Fibroblast of skin of abdomen (primary cell): ENCODE results near the gene TSEN34.
"Not testable (repeated sequence)": the region's sequence is repeated elsewhere in the genome, so short reads cannot be mapped to it uniquely, and the experiment has no call there.

Source experiments
- DNase-seq: peaks from one replicate; pipeline ENCODE4 v3.0.0-alpha.2; 2013

TSEN34 gene

DNA sequence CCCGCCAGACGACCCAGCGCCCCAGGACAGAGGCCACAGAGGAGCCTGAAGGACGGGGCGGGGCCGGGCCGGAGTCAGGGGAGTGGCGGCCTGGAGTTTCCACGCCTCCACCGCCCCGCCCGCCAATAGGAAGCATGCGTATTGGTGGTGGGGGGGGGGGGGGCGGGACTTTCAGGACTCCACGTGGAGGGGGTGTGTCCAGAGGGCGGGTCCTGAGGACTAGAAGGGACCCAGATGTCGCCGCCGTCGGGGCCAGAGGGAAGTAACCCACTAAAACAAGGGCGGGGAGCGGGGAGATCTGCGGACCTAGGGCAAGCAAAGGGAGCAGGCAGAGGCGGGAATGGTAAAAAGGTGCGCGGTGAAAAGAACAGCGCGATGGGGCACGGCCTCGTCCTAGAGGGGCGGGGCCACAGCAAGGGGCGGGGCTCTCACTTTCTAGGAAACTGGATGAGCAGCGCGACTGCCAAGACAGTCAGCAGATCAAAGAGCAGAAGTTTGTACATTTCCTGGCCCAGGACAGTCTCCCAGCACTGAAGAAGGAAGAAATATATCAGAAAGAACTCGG, 28.8 kb upstream of the TSEN34 start:
- DNase-seq, result peak; percentile 61

DNA sequence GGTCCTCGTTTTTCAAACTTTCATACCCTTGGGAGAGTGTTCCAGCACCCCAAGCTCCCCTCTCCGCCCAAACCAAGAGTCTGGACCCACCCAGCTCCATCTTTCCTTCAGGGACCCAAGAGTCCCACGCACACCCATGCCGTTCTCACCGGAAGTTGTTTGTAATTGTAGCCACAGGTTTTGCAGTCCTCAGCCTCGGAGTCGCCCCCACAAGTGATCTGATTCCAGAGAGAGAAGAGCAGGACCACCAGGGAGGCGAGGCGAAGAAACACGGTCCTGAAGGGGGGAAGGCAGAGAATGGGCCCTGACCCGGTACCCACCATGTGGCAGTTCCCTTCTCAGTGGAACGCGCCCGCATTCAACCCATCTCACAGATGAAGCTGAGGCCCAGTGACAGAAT, 28.2 kb upstream of the TSEN34 start:
- DNase-seq, result no peak

DNA sequence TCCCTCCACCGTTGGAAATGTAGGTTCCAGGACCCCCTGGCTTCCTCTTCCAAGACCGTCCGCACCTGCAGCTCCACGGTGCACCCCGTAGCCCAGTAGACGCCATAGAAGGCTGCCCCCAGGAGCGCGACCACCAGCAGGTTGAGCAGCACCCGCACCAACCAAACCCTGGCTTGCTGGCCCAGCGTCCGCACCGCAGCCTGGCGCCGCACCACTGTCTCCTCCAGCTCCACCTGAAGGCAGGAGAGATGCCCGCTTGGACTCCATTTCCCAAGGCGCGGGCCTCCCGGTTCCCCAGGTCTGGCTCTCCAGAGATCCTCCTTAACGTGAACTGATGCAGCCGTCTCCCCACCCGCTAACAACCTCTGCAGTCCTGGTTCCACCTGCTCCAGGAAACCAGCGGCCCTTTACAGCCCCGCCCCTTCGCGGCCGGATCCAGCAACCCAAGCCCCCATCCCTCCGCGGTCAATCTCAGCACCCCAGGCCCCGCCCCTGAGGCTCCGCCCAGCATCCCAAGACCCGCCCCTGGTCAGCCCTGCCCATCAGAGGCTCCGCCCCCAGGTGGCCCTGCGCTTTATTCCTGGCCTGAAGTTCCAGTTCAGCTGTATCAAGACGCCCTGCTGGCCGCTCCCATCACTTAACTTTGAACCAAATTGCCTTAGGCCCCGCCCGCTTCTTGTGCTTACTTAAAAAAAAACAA, 26.6 kb upstream of the TSEN34 start:
- DNase-seq, result no peak

DNA sequence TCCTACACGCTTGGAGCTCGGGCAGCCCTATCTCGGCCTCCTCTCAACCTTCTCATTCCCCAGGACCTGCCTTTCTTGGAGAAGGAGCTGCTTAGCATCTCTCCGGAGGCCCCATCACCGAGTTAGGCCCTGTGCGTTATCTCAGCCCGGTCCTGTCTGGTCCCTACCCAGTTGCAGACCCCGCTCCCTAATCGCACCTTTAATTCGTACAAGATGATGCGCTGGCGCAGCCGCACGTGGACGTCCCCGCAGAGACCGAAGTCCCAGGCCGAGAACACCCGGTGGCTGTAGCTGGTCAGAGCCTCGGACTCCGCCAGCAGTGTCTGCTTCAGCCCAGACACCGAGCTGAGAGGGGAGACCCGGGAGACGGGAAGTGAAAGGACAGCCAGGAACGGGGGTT, 25.9 kb upstream of the TSEN34 start:
- no peak for DNase-seq

DNA sequence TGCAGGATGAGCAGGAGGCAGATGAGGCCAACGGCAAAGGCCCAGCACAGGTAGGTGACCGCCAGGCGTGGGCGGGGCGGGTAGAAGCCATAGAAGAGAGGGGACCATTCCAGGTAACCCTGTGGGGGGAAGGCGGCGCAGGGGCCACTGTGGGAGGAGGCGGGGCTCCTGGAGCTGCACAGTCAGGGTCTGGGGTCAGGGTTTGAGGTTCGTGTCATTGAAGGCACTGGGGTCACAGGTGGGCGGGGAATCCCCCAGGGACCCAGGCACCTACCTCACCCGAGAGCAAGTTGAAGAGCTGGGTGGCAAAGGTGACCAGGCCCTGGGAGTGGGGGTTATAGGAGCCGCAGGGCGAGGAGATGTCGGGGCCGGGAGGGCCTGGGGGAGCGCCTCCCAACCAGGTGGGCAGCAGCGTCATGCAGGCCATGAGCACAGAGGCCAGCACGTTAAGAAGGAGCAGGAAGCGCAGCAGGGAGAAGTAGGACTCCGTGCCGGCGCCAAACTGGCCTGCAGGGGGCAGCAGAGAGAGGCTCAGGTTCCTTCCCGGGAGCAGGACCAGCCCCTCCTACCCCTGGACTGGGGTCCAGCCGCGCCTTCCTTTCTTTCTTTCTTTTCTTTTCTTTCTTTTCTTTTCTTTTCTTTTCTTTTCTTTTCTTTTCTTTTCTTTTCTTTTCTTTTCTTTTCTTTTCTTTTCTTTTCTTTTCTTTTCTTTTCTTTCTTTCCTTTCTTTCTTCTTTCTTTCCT, 22.8 kb upstream of the TSEN34 start:
- peak; percentile 77 for DNase-seq

DNA sequence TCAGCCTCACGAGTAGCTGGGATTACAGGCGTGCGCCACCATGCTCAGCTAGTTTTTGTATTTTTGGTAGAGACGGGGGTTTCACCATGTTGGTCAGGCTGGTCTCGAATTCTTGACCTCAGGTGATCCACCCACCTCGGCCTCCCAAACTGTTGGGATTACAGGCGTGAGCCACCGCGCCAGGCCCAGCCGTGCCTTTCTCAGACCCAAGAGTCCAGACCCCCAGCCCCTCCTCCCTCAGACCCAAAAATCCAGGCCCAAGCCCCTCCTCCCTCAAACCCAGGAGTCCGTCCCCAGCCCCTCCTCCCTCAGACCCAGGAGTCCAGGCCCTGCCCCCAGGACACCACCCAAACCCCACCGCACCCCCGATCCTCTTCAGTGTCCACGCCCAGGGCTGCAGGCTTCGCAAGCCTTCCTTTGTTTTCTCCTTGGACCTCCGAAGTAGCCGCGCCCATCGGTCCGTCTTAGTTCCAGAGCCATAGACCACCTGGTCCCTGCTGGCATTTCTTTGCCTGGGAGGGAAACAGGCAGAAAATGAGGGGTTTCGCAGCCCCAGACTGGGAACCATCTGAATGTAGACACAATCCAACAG, 21.9 kb upstream of the TSEN34 start:
- DNase-seq, result no peak

DNA sequence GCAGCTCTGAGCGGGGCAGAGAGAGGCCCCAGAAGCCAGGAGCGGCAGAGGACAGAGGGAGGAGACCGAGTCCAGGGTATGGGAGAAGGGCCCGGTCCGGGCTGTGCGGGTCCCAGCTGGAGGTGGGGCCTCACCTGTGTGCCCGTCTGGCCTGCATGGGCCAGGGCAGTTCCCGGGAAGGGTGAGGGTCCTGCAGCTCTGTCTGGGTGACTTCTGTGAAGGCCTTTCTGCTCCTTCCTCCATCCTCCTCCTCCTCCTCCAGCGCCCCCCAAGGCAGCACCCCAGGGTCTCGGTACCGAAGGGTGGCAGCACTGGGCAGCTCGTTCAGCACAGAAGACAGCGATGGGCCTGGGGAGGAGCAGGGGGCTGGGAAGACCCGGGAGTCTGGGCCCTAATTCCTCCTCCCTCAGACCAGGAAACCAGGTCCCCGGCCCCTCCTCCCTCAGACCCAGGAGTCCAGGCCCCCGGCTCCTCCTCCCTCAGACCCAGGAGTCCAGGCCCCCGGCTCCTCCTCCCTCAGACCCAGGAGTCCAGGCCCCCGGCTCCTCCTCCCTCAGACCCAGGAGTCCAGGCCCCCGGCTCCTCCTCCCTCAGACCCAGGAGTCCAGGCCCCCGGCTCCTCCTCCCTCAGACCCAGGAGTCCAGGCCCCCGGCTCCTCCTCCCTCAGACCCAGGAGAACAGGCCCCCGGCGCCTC, 19.2 kb upstream of the TSEN34 start:
- not testable (repeated sequence) for DNase-seq

DNA sequence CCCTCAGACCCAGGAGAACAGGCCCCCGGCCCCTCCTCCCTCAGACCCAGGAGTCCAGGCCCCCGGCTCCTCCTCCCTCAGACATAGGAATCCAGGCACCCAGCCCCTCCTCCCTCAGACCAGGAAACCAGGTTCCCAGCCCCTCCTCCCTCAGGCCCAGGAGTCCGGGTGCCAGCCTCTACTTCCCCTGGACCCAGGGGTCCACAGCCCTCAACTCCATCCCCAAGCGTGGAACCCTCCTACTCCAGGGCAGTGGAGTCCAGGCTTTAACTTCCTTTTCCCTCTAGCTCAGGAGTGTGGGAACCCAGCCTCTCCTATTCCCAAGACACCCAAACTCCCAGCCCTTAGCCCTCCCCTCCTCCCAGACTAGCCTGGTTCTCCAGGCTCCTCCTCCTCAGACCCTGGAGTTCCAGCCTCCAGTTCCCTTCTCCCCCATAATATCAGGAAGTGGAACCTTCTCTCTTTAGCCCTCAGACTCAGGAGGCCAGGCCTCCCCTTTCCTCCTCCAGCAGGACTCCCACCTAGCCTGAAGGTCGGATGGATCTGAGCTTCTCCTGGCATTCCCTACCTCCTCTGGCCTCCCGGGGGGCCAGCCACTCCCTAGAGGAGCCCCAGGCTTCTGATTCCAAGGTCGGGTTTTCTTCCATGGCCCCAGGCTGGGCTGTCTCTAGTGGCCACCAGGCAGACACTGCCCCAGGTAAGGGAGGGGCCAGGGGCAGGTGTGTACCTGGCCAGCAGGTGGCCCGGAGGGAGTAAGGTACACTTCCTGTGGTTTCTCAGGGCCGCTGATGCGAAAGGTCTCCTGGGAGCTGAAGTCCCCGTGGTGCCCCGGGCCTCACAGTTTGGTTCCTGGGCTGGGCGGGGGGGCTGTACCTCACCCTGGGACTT, 18.4 kb upstream of the TSEN34 start, which contains the start of gene TMC4:
Gene TMC4 (minus strand): TSS at position 690 of the 888 bp plus-strand sequence. CDS start 43 bp downstream, at position 647.
- DNase-seq, result no peak

DNA sequence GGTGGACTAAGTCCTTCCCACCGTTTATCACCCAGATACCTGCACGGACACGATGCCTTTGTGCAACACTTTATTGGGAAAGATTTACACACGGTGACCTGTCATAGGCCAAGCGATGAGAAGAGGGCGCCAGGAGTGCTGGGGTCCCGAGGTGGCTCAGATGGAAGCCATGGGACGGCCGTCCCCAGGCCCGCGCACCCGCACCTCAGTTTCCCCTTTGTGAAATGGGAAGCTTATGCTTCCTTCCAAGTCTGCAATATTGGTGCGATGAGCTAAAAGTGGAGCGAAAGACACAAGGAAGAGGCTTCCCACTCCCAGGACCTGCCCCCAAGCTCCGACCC, 17.8 kb upstream of the TSEN34 start:
- no peak for DNase-seq

DNA sequence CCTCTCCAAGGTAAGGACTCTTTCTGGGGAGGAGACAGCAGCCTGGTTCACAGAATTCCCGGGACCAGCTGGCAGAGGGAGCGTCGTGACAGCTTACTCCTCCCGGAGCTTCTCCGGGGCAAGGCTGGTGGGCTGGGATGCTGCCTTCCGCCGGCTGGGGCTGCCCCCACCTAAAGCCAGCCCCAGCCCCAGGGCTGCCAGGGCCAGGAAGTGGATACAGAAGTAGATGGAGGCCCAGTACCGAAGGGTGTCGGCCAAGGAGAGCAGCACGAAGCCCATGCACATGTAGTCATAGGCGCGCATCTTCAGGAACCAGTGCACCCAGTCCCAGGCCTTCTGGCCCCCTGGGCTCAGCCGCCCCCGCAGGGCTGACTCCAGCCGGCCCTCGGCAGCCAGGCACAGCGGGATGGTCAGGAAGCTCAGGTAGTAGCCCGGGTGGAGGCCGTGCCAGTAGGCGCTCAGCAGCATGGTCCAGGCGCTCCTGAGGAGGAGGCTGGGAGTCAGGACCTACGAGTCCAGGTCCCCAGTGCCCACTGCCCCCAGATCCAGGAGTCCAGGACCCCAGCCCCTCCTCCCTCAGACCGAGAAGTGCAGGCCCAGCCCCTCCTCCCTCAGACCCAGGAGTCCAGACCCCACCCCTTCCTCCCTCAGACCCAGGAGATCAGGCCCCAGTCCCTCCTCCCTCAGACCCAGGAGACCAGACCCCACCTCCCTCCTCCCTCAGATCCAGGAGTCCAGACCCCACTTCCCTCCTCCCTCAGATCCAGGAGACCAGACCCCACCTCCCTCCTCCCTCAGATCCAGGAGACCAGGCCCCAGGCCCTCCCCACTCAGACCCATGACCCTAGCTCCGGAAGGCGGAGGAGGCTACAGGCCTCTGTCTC, 16.9 kb upstream of the TSEN34 start:
- DNase-seq, result no peak

DNA sequence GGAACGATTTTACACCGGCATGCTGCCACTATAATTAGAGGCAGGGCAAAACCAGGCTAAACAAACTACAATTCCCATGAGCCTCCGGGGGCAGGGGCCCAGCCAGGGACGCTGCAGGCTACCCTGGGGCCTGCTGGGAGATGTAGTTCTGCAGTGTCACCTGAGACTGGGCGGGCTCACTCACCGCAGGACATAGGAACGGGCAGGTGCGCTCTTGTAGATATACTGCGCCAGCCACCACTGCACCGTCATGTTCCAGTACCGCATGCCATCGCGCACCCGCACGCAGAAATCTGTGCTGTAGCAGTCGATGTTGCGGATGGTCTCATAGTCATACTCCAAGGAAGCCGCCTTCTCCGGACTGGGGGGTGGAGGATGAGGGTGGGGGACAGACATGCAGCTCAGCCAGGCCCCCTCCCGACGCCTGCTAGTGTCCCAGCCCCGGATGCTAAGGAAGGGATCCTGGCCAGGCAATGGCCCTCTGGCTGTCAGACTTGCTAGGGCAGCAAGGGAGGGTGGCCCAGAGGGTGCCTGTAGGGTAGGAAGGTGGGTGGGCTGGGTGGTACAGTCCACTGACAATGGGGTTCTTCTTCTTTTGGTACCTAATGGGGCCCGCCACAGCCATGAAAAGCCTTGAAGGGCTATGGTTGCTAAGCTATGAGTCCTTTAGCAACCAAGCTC, 12.4 kb upstream of the TSEN34 start:
- DNase-seq, result no peak

DNA sequence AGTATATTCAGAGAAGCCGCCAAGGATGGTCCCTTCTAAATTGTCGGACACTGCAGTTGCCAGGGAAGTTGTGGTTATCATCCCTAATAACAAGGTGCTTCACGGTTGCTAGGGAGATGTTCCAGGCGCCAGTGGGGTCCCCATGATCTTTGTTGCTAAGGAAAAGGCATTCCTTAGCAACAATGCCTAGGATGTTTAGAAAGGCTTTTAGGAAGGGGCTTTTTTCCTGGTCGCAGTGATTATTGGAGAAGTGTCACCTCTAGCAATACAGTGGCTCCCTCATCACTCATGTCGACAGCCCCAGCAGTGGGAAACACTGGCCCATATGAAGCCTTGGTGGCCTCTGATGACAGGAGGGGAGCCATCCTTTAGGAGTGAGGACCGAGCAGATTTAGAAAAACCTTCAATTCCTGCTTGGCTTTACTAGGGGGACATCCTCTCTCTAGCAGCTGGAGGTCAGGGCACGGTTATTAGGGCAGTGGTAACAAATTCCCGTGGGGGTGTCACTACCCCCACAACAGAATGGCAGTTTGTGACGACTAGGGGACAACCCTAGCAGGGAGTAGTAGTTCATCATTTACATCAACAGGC, 11.8 kb upstream of the TSEN34 start:
- no peak for DNase-seq

DNA sequence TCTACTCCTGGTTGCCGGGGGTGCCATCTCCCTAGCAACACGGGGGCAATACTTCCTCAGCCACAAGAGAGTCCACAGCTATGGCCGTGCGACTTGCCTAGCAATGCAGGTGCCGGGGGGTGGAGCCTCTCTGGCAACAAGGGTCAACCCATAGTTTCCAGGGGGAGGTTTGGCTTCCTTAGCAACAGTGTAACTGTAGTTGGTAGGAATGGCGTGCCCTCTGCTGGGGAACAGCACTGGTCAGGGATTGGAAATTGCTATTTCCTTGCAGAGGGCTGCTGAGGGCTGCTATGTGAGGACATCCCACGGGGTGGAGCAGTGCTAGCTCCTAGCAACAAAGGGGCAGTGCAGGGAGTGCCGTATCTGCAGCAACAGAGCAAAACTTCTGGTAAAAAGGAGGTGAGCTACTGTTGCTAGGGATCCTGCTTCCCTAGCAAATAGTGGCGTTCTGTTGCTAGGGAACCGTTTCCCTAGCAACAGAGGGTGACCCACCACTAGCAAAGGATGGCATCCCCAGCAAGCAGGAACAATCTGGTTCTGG, 11.1 kb upstream of the TSEN34 start:
- peak; percentile 26 for DNase-seq

DNA sequence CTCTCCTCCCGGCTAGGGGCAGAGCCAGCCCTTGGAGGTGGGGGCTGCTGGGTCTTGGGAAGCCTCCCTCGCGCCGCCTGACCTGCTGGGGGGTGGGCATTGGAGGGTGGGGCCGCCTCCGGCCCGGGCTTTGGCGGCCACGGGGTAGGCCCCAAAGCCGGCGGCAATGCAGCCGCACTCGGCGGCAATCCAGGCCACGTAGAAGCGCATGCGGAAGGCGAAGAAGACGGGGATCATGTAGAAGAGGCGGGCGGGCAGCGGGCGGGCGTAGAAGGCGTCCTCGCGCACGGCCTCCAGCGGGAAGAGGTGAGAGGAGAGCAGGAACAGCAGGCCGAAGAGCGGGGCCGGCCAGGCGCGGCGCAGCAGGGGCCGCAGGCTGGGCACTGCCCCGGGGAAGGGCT, 10.4 kb upstream of the TSEN34 start:
- DNase-seq, result no peak

DNA sequence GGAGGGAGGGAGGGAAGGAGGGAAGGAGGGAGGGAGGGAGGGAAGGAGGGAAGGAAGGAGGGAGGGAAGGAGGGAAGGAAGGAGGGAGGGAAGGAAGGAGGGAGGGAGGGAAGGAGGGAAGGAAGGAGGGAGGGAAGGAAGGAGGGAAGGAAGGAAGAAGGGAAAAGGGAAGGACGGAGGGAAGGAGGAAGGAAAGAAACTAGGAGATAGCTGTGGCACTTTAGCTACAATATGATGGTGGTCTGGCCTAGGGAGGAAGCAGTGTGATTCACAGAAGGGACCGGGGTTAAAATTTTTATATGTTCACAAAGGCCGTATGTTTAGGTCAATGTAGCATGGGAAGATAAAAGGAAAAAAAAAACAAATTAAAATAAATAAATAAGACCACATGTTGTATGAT, 9.2 kb upstream of the TSEN34 start:
- not testable (repeated sequence) for DNase-seq

DNA sequence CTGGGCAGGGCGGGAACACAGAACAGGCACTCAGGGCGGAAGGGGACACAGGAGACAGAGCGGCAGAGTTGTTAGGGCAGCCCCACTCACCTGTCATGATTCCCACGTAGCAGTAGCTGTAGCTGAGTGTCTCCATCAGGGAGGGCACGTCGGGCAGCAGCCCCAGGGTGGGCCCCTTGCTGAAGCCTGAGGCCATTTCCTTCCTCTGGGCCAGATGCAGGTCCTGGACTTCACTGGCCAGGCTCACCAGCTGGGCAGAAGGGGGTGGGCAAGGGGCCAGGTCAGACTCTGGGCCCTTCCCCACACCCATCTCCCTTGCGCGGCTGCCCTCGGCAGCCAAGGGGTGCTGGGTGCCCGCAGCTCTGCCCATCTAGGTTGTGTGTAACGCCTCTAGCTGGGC, 7.7 kb upstream of the TSEN34 start:
- DNase-seq, result no peak

DNA sequence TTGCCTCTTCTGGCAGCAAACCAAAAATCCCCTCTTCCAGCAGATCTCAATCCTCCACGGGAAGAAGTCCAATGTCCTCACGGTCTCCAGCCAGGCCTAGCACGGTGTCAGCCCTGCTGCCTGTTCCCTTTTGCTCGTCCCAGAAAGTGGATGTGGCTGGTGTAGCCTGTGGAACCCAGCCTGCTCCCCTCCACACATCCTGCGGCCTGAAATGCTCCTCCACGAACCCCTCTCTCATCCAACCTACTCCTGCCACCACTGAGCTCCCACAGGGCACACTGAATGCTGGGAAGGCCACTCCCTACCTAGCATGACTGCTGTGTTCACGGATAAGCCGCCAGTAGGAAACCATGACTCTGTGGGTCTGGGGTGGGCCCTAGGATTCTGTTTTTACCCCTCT, 4.8 kb upstream of the TSEN34 start:
- DNase-seq, result no peak

DNA sequence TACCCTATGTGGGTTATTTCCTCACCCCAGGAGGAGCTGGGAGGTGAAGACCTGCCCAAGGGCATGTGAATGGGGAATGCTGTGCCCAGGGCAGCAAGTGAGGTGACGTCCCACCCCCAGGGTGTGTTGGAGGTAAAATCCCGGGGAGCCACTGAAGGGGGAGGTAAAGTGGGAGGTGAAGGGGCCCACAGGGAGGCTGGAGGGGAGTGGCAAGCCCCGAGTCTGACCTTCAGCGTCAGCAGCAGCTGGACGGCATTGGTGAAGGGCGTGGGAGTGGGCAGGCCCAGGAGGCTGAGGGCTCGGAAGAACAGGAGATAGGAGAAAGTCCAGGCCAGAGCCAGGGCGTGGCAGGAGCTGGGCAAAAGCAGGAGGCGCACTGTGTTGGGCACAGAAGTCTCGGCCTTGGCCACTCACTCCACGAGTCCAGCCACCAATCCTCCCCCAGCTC, 4.2 kb upstream of the TSEN34 start:
- no peak for DNase-seq

DNA sequence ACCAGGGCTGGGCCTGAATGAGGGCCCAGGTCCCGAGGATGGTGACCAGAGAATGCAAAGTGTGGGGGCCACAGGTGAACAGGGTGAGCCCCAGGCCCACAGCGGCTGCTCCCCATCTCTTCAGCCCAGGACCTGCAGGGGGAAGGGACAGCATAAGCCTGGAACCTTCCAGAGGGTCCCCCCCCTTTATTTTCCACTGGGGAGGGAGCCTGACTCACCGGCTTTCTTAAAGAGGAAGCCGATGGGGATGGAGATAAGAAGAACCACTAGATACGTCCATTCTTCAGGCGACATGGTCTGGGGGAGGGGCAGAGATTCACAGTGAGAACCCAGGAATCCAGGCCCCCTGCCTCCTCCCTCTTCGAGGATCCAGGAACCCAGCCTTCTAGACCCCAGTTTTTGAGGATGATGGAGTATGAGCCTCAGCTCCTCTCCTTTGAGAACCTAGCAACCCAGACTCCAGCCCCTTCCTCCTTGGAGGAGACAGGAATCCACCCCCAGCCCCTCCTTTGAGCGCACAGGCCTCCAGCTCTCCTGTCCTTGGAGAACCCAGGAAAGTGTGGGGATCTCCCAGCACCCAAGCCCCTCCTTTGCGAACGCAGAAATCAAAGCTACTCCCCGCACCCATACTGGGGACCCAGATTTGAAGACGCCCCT, 2.8 kb upstream of the TSEN34 start:
- peak; percentile 46 for DNase-seq
